Muscle layer of colon (tissue), 2 donors: ENCODE measurements around the gene PRR5L.
"Not testable (repeated sequence)": the region's sequence is repeated elsewhere in the genome, so short reads cannot be mapped to it uniquely, and the experiment has no call there.

Experiments
- H3K27ac ChIP-seq: one replicate; pipeline ENCODE4 v1.7.0; 2013; ENCODE audit warnings: low read depth, mild to moderate bottlenecking, low read length, moderate library complexity
- H3K27me3 ChIP-seq, 2 donors: one replicate each; pipeline ENCODE4 v1.7.0; 2013; ENCODE audit warnings: low read length in 2 of 2, mild to moderate bottlenecking in 2 of 2; ENCODE audit not compliant: insufficient read depth in 2 of 2, control insufficient read depth in 1 of 2
- H3K36me3 ChIP-seq: one replicate; pipeline ENCODE4 v1.7.0; 2013; ENCODE audit warnings: mild to moderate bottlenecking, low read length; ENCODE audit not compliant: insufficient read depth
- H3K4me1 ChIP-seq: one replicate; pipeline ENCODE4 v1.7.0; 2013; ENCODE audit warnings: mild to moderate bottlenecking, low read length; ENCODE audit not compliant: insufficient read depth
- H3K4me3 ChIP-seq, 2 donors: one replicate each; pipeline ENCODE4 v1.7.0; 2013; ENCODE audit warnings: low read length in 2 of 2, low read depth in 1 of 2, mild to moderate bottlenecking in 1 of 2, moderate library complexity in 1 of 2
- H3K9ac ChIP-seq: one replicate; pipeline ENCODE4 v1.7.0; 2013; ENCODE audit warnings: low read length
- H3K9me3 ChIP-seq: one replicate; pipeline ENCODE4 v1.7.0; 2013; ENCODE audit warnings: mild to moderate bottlenecking, low read length
- donor health status: abdominal sarcoma.
- donor health status: Adenocarcinoma of cecum.

The PRR5L gene

DNA sequence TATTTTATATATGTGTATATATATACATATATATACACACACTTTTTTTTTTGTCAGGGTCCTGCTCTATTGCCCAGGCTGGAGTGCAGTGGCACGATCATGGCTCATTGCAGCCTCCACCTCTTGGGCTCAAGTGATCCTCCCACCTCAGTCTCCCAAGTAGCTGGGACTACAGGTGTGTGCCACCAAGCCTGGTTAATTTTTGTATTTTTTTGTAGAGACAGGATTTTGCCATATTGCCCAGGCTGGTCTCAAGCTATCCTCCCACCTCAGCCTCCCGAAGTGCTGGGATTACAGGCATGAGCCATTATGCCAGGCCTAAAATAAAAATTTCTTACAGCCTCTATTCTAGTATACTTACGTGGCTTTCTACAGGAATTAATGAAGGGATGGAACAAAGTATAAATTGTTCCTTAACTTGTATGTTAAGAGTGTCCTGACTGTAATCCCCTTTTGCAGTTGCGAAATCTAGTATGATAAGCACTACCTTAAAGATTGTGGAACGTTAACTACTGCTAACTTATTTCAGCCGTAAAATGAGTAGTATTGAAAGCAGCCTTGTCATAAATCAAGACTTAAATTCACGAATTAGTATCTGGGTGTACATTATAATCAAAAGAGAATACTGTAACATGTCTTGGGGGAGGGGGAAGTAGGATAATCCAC lies 211.9 kb downstream of the PRR5L start:
- no peaks in the 10 kb centered on the region for H3K27me3 ChIP-seq
- no peak overlapping the region for H3K4me3 ChIP-seq
- H3K27ac ChIP-seq: no peak overlapping the region
- H3K4me1 ChIP-seq: peaks cover 11% of the 10 kb centered on the region
- H3K9ac ChIP-seq: no peak overlapping the region
- no peaks in the 10 kb centered on the region for H3K9me3 ChIP-seq
- H3K36me3 ChIP-seq: peaks cover 9% of the 10 kb centered on the region

DNA sequence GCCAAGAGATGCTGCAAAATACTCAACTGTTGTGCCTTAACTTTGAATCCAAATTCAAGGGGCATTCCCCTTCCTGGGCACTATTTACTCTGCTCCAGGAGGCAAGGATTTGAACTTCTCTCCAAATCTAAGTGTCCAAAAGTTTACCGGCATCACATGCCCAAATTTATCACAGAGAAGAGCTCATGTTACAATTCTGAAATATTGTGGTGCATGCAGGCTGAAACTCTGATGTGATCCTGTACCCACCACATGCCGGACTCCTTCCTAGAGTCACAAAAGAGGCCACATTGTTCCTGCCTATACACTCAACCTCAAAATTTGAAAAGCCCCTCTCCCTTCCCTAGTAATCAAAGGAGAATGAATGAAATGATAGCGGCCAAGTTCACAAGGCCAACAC lies 212.7 kb downstream of the PRR5L start:
- no peak overlapping the region for H3K9ac ChIP-seq
- peak overlapping the region; percentile 78 to 92 for H3K4me3 ChIP-seq
- no peak overlapping the region for H3K27ac ChIP-seq
- no peaks in the 10 kb centered on the region for H3K27me3 ChIP-seq
- H3K36me3 ChIP-seq: peaks cover 7% of the 10 kb centered on the region
- H3K4me1 ChIP-seq: peaks cover 10% of the 10 kb centered on the region
- no peaks in the 10 kb centered on the region for H3K9me3 ChIP-seq

DNA sequence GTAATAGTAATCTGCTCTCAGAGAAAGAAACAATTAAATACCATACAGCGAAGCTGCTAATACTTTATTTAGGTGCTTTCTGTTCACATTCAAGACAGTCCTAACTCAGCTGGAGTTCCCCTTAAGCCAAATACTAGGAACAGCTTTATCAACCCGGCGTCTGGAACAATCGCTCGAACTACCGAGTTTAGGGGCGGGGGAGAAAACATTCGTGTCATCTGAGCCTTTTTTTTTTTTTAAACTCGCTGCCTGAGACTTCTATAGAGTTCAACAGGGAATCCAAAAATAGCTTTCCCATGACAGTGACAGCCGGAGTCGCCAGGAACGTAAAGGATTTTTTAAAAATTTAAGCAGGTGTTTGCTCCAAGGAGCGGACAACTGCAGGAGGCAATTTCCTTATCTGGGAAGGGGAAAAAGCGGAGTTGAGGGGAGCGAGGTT lies 213.1 kb downstream of the PRR5L start:
- Histone ChIP-seq H3K27ac (peak overlapping the region; percentile 76), H3K27me3 (no peaks in the 10 kb centered on the region), H3K9me3 (no peaks in the 10 kb centered on the region), H3K36me3 (peaks cover 3% of the 10 kb centered on the region), H3K4me1 (peaks cover 10% of the 10 kb centered on the region), H3K4me3 (peak overlapping the region; percentile 78 to 92), H3K9ac (peak overlapping the region; percentile 82)

DNA sequence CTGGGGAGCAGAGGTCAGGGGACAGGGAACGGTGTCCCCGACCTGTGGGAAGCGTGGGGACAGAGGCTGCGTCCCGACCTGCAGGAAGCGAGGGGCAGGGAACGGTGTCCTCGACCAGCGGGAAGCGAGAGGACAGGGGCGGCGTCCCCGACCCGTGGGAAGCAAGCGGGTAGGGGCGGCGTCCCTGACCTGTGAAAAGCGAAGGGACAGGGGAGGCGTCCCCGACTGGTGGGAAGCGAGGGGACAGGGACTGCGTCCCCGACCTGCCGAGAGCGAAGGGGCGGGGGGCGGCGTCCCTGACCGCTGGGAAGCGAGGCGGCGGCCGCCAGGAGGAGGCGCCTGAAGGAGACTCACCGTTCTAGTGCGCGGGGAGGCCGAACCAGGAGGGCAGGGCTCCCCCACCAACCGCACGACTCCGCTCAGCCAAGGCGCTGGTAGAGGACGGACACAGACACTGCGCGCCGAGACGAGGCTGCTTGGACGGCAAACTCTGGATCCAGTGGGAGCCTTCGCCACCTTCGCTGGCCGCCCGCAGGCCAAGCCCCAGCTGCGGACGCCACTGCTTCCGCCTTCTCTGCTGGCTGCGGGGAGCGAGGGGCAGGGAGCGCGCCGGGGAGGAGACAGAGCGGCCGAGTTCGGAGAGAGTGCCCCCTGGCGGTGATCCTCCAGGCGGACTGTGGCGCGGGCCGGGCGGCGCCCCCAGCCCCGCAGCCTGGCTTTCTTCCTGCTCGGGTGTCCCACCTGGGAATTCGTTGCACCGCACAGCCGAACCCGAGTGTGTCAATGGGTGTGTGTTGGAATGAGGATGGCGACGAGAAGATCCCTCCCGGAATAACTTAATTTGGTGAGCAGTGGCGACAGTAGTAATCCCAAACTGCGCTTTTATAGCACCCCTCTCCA lies 213.9 kb downstream of the PRR5L start, which contains the start of gene TRAF6:
TSS of gene TRAF6 (minus strand) at position 579 of the 900 bp plus-strand sequence. CDS start 8,757 bp downstream, outside the sequence.
- peak within 1 kb of the TSS; percentile 76 for H3K27ac ChIP-seq
- peak within 1 kb of the TSS; percentile 82 for H3K9ac ChIP-seq
- H3K4me3 ChIP-seq: peak within 1 kb of the TSS; percentile 78 to 92
- no peaks in the 10 kb centered on the region for H3K9me3 ChIP-seq
- peaks cover 3% of the 10 kb centered on the region for H3K36me3 ChIP-seq
- peaks cover 10% of the 10 kb centered on the region for H3K4me1 ChIP-seq
- H3K27me3 ChIP-seq: no peaks in the 10 kb centered on the region

DNA sequence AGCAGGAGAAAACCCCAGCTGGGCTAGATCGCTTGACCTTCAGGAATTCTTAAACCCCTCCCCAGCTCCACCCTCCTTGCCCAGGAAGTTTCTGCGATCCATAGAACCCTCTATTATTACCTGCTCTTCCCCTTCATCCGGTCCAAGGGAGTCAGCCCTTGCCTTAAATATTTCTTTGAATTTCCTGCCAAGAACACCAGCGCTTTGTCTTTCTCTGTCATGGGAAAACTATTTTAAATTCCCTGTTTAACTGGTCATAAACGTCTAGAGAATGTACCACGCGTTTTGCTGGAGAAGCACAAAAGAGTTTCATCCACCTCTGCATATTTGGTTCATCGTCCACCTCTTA lies 214.5 kb downstream of the PRR5L start:
- Histone ChIP-seq H3K27ac (peak overlapping the region; percentile 76), H3K9me3 (no peaks in the 10 kb centered on the region), H3K36me3 (no peaks in the 10 kb centered on the region), H3K4me1 (peaks cover 10% of the 10 kb centered on the region), H3K4me3 (peak overlapping the region; percentile 78 to 92), H3K27me3 (no peaks in the 10 kb centered on the region), H3K9ac (peak overlapping the region; percentile 82)

DNA sequence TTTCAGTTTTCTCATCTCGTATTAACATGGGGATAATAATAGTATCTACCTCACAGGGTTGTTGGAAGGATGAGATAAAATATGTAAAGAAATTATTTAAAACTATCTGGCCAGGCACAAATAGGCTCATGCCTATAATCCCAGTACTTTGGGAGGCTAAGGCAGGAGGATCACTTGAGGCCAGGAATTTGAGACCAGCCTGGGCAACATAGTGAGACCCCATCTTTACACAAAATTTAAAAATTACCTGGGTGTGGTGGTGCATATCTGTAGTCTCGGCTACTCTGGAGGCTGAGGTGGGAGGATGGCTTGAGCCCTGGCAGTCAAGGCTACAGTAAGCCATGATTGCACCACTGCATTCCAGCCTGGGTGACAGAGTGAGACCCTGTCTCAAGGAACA lies 215.0 kb downstream of the PRR5L start:
- H3K27me3 ChIP-seq, H3K9ac ChIP-seq: not testable (repeated sequence)

DNA sequence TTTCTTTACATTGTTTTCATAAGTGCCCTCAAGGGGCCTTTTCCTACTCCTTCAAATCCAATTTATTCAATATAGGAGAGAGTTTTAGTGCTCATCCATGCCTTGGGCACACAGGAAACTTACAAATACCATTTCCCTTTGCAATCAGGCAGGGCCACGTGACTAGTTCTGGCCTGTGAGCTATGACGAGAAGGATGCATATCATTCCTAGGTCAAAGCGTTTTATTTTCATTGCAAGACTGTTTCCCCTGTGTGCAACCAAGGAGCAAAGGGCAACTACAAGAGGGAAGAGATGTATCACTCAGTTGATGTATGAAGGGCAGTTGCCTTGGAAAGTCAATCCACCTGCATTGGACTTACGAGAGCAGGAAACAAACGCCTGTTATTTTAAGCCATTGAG lies 215.9 kb downstream of the PRR5L start:
- H3K4me1 ChIP-seq: peaks cover 10% of the 10 kb centered on the region
- no peaks in the 10 kb centered on the region for H3K27me3 ChIP-seq
- no peak overlapping the region for H3K27ac ChIP-seq
- no peak overlapping the region for H3K9ac ChIP-seq
- no peak overlapping the region for H3K4me3 ChIP-seq
- H3K9me3 ChIP-seq: no peaks in the 10 kb centered on the region
- H3K36me3 ChIP-seq: no peaks in the 10 kb centered on the region

More for the DNA sequence above, 215.0 kb downstream of the PRR5L start:
- H3K27ac ChIP-seq, H3K36me3 ChIP-seq, H3K9me3 ChIP-seq: not testable (repeated sequence)
- Histone ChIP-seq H3K4me3 (peak overlapping the region; percentile 78 to 92), H3K4me1 (peaks cover 10% of the 10 kb centered on the region)

DNA sequence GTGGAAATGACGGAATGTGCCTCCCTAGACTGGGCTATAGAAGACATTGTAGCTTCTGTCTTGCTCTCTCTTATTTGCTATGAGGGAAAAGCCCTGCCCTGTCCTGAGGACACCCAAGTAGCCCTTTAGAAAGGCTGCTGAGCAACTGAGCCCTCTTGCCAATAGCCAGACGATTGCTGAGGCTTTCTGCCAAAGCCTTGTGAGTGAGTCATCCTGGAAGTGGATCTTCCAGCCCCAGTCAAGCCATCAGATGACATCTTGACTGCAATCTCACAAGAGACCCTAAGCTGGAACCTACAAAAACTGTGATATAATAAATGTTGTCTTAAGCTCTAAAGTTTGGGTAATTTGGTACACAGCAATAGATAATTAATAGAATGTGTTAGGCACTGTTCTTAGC lies 217.9 kb downstream of the PRR5L start:
- no peak overlapping the region for H3K27ac ChIP-seq
- H3K9me3 ChIP-seq: no peaks in the 10 kb centered on the region
- H3K36me3 ChIP-seq: no peaks in the 10 kb centered on the region
- no peak overlapping the region for H3K9ac ChIP-seq
- no peaks in the 10 kb centered on the region for H3K4me1 ChIP-seq
- H3K4me3 ChIP-seq: no peak overlapping the region
- H3K27me3 ChIP-seq: no peaks in the 10 kb centered on the region
